ENCODE measurements around the gene MIPOL1.

DNA sequence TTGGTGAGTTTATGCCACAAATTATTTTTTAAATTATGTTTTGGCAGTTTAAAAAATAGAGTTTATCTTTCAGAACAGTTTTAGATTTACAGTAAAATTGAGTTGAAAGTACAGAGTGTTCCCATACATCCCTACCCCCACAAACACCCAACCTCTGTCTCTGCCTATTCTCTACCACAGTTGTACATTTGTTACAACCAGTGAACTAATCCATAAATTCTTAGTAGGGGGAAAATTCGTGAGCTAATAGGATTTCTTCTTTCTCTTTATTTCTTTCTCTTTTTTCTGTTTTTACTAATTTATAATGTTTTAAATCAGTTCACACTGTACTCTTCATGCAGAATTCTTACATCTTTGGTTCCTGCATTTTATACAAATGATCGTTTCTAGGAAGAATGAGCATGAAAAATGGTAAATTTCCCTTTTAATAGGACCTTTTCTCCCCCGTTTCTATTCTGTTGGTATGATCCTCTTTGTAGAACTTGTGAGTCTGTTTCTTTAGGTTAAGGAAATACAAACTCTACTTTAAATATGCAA, 56.7 kb downstream of the MIPOL1 start:
- no peak for TF ChIP-seq POLR2A (IDR thresholded peaks at IDR 0.05)
- no peak for TF ChIP-seq POLR2AphosphoS5 (IDR thresholded peaks at IDR 0.05)
